ENCODE measurements around the gene KAT6B. TPM values are rescaled to one million over a fixed set of nuclear protein-coding genes. Genes with fewer than 3 reads are reported as not detected.
"Not testable (repeated sequence)": the region's sequence is repeated elsewhere in the genome, so short reads cannot be mapped to it uniquely, and the experiment has no call there.

The KAT6B gene
- total RNA-seq, 2 experiments from 2014 or later = 22.8 to 24.8 TPM

DNA sequence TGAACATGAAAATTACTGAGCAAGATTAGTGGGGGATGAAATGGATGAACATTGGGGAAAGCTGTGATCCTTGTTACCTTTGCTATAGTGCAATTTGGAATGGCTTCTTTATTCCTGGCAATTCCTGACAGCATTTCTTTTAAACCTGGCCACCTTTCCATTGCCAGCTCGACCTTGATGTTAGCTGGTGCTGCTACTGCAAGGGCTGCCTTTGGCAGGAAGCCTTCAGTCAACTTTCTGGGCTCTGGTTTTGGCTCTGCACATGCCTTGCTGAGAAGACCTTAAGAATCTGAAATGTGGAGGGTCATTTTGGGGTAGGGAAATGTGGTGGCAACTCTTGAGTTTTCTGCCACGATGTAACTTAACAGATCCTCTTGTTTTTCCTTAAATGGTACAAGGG, 64.7 kb downstream of the KAT6B start:
- no peak for ATAC-seq
- H3K27me3 Mint-ChIP-seq = no peaks in the 10 kb centered on the region
- intact Hi-C loops (cut with micrococcal nuclease) = no loop called here
- no peak for DNase-seq
- no peak overlapping the region for H3K27ac Mint-ChIP-seq
- TF ChIP-seq, protein P1, sequence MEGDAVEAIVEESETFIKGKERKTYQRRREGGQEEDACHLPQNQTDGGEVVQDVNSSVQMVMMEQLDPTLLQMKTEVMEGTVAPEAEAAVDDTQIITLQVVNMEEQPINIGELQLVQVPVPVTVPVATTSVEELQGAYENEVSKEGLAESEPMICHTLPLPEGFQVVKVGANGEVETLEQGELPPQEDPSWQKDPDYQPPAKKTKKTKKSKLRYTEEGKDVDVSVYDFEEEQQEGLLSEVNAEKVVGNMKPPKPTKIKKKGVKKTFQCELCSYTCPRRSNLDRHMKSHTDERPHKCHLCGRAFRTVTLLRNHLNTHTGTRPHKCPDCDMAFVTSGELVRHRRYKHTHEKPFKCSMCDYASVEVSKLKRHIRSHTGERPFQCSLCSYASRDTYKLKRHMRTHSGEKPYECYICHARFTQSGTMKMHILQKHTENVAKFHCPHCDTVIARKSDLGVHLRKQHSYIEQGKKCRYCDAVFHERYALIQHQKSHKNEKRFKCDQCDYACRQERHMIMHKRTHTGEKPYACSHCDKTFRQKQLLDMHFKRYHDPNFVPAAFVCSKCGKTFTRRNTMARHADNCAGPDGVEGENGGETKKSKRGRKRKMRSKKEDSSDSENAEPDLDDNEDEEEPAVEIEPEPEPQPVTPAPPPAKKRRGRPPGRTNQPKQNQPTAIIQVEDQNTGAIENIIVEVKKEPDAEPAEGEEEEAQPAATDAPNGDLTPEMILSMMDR (IDR thresholded peaks at IDR 0.05) = no peak
- no peak overlapping the region for H3K4me3 Mint-ChIP-seq
- H3K36me3 Mint-ChIP-seq (ENCODE audit: low read depth) = peaks cover 3% of the 10 kb centered on the region
- no peaks in the 10 kb centered on the region for H3K9me3 Mint-ChIP-seq
- CTCF ChIA-PET = interaction anchor here (1.2 kb wide), 2 partner anchors 8 to 12 kb away, joined by 3 to 4 read pairs; no protein-coding TSS in a partner anchor
- POLR2A ChIA-PET = no interaction called here
- H3K4me1 Mint-ChIP-seq (ENCODE audit: low read depth) = peaks cover 38% of the 10 kb centered on the region

DNA sequence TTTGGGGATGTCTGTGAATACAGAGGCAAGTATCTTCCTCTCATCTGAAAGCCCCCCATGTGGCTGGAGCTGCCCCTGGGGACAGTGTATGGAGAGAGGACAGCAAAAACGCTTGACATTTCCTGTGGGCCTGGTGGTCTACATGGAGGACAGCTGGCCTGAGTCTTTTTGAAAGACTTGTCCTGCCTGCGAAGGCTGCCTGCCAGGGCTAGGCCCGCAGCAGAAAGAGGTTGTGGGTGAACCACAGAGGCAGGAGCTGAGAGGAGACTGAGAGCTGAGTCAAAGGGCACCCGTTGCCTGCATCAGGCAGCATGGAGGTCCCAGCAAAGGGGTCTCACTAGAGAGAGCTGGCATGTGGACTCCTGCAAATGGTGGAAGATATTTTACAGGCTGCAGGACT, 66.4 kb downstream of the KAT6B start:
- Mint-ChIP-seq H3K36me3 (ENCODE audit: low read depth) (peaks cover 3% of the 10 kb centered on the region), H3K27ac (peak overlapping the region; percentile 53), H3K27me3 (no peaks in the 10 kb centered on the region), H3K9me3 (no peaks in the 10 kb centered on the region), H3K4me1 (ENCODE audit: low read depth) (peaks cover 45% of the 10 kb centered on the region), H3K4me3 (no peak overlapping the region)
- POLR2A ChIA-PET = interaction anchor here (1.1 kb wide), 1 partner anchor 9 kb away, joined by 3 read pairs; no protein-coding TSS in a partner anchor
- TF ChIP-seq, protein P1 (IDR thresholded peaks at IDR 0.05) = no peak
- peak; percentile 27 for DNase-seq
- intact Hi-C loops (cut with micrococcal nuclease) = no loop called here
- ATAC-seq = peak; percentile 60
- CTCF ChIA-PET = interaction anchor here (0.7 to 1.2 kb wide), 2 partner anchors 21 to 33 kb away, joined by 3 to 4 read pairs; no protein-coding TSS in a partner anchor

DNA sequence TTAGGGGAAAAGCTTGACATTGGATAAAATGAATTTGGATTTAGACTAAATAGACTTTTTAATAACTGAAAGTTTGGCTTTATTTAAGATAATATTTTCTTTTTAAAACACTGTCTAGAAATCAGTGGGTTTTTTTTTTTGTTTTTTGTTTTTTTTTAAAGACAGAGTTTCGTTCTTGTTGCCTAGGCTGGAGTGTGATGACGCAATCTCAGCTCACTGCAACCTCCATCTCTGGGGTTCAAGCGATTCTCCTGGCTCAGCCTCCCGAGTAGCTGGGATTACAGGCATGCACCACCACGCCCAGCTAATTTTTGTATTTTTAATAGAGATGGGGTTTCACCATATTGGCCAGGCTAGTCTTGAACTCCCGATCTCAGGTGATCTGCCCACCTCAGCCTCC, 66.9 kb downstream of the KAT6B start:
- intact Hi-C loops (cut with micrococcal nuclease); H3K27me3 Mint-ChIP-seq; H3K4me3 Mint-ChIP-seq; H3K36me3 Mint-ChIP-seq (ENCODE audit: low read depth); H3K9me3 Mint-ChIP-seq; ATAC-seq; H3K27ac Mint-ChIP-seq; DNase-seq: not testable (repeated sequence)
- CTCF ChIA-PET = interaction anchor here (0.7 to 1.2 kb wide), 2 partner anchors 21 to 33 kb away, joined by 3 to 4 read pairs; no protein-coding TSS in a partner anchor
- POLR2A ChIA-PET = interaction anchor here (1.1 kb wide), 1 partner anchor 9 kb away, joined by 3 read pairs; no protein-coding TSS in a partner anchor
- peaks cover 46% of the 10 kb centered on the region for H3K4me1 Mint-ChIP-seq (ENCODE audit: low read depth)

DNA sequence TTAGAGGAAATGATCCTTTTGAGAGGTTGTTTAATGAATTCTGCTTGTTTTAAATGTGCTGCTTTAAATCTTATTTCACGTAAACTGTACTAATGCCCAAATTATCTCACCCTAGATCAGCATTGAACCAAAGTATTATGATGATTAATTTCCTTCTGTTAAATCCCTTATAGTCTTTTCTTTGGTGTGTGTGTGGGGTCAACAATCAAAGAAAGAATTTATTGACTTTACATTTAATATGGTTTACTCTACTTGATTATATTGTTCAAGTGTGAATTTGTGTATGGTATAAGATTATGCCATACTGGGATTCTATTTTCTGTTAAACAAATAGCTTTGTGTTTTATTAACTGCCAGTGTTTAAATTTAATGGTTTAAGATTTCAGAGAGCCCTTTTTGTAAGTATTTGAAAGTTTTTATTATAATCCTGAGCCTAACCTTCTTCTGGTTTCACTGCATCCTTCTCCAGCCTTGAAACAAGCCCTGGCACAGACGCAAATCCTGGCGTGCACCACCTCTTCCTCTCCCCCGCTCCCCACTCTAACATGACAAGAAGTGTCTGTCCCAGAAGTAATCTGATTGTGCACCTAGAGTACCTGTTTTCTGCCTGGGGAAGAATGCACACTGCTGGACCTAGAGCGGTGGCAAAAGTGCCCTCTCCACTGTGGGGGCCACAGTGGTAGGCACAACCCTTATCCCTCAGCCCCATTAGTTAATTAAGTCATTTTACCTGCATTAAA, 70.6 kb downstream of the KAT6B start:
- ATAC-seq = no peak
- intact Hi-C loops (cut with micrococcal nuclease) = no loop called here
- H3K4me3 Mint-ChIP-seq = no peak overlapping the region

DNA sequence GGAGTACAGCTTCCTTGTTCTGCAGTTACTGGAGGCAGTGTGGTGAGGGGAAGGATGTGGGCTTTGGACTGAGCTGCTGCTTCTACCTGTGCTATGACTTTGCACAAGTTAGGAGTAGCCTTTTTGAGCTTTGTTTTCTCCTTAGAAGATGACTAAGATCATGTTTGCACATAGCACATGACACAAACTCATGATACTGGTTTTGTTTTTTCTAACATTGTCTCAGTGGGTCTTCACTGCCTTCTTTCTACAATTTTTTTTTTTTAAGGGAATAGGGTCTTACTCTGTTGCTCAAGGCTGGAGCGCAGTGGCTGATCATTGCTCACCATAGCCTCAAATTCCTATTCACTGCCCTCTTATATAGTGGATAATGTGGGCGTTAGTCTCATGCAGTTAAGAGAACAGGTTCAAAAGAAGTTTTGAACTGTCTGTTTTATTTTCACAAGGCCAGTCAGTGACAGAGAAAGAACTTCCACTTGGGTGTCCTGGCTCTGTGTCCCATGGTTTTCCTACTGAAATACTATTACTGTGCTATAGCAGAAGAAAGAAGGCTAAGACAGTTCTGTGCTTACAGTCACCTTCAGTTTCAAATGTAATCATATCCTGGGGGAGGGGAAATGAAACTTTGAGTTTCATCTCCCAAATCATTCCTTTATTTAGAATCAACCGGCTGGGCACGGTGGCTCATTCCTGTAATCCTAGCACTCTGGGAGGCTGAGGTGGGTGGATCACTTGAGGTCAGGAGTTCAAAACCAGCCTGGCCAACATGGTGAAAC, 72.0 kb downstream of the KAT6B start:
- DNase-seq = peak; percentile 52

More for the DNA sequence above, 70.6 kb downstream of the KAT6B start:
- no peak for DNase-seq
- H3K36me3 Mint-ChIP-seq (ENCODE audit: low read depth) = peaks cover 7% of the 10 kb centered on the region
- no peaks in the 10 kb centered on the region for H3K9me3 Mint-ChIP-seq
- ChIA-PET POLR2A (interaction anchor here (1.0 to 1.3 kb wide), 2 partner anchors 29 to 70 kb away, joined by 3 to 5 read pairs; partner anchors contain the start of gene KAT6B), CTCF (interaction anchor here (2.2 kb wide), 1 partner anchor 16 kb away, joined by 7 read pairs; no protein-coding TSS in a partner anchor)
- peaks cover 58% of the 10 kb centered on the region for H3K4me1 Mint-ChIP-seq (ENCODE audit: low read depth)
- no peaks in the 10 kb centered on the region for H3K27me3 Mint-ChIP-seq
- TF ChIP-seq, protein P1 (IDR thresholded peaks at IDR 0.05) = no peak
- H3K27ac Mint-ChIP-seq = peak overlapping the region; percentile 58

More for the DNA sequence above, 72.0 kb downstream of the KAT6B start:
- Mint-ChIP-seq H3K27ac (peak overlapping the region; percentile 80), H3K4me1 (ENCODE audit: low read depth) (peaks cover 53% of the 10 kb centered on the region), H3K9me3 (no peaks in the 10 kb centered on the region), H3K27me3 (no peaks in the 10 kb centered on the region), H3K4me3 (peak overlapping the region; percentile 28), H3K36me3 (ENCODE audit: low read depth) (peaks cover 7% of the 10 kb centered on the region)
- TF ChIP-seq, protein P1 (IDR thresholded peaks at IDR 0.05) = no peak
- POLR2A ChIA-PET = interaction anchor here (0.6 to 1.3 kb wide), 6 partner anchors 12 to 200 kb away, joined by 3 to 5 read pairs (median 3); partner anchors contain the start of gene KAT6B
- intact Hi-C loops (cut with micrococcal nuclease) = no loop called here
- CTCF ChIA-PET = interaction anchor here (0.6 to 1.2 kb wide), 2 partner anchors 9 to 123 kb away, joined by 3 to 4 read pairs; no protein-coding TSS in a partner anchor
- ATAC-seq = peak; percentile 79

Data from activated CD8-positive, alpha-beta T cell treated with anti-CD3 and anti-CD28 coated beads for 36 hours (primary cell).